ENCODE measurements around the gene IQCF5. TPM values are rescaled to one million over a fixed set of nuclear protein-coding genes. Genes with fewer than 3 reads are reported as not detected.

The IQCF5 gene
- total and polyA plus RNA-seq, 2 donors (not counting 1 experiment from before 2014, with no cell fraction given) = not detected

- H4K20me1 ChIP-seq (ENCODE audit: control insufficient read depth, extremely low read depth, insufficient read depth, low read length) = no peaks in the 10 kb centered on the region
- H3K4me2 ChIP-seq (ENCODE audit: extremely low read depth, insufficient read depth, low read length) = no peak overlapping the region
- H3K9me3 ChIP-seq (ENCODE audit: control insufficient read depth, insufficient read depth, low read depth, low read length) = no peaks in the 10 kb centered on the region
- no peak overlapping the region for H3K9ac ChIP-seq (ENCODE audit: insufficient read depth, low read length)
- peaks cover 2% of the 10 kb centered on the region for H3K27me3 ChIP-seq (ENCODE audit: control insufficient read depth, insufficient read depth, low read length)
- no peak overlapping the region for H3K27ac ChIP-seq (ENCODE audit: insufficient read depth, low read length)
- H3K4me1 ChIP-seq (ENCODE audit: control insufficient read depth, extremely low read depth, insufficient read depth, low read length) = no peaks in the 10 kb centered on the region
- H2AFZ ChIP-seq (ENCODE audit: low read length) = no peak overlapping the region
- H3K4me3 ChIP-seq (replicated peaks in 1 of 4; ENCODE audit: control extremely low read depth in 1 of 4, insufficient read depth in 1 of 4, low read depth in 3 of 4, low read length in 4 of 4) = no peak overlapping the region
- no peaks in the 10 kb centered on the region for H3K79me2 ChIP-seq (ENCODE audit: control insufficient read depth, insufficient read depth, low read length)
- no peaks in the 10 kb centered on the region for H3K36me3 ChIP-seq (ENCODE audit: control insufficient read depth, insufficient read depth, low read length)
- TF ChIP-seq CTCF (conservative IDR thresholded peaks at IDR 0.05 in 1 of 2, IDR thresholded peaks at IDR 0.05 in 1 of 2; ENCODE audit: low read depth in 1 of 2, low read length in 2 of 2) (no peak), EZH2 (IDR thresholded peaks at IDR 0.05; ENCODE audit: low read length, missing control alignments) (no peak)
- DNase-seq (ENCODE audit: low read depth in 2 of 2) = no peak
Observed at GRCh38 chr3:51897391-51897790, 22.0 kb upstream of the IQCF5 start.

GRCh38 chr3:51896607-51897305 is 21.4 kb upstream of the IQCF5 start:
- Histone ChIP-seq H3K4me2 (ENCODE audit: extremely low read depth, insufficient read depth, low read length) (no peak overlapping the region), H2AFZ (ENCODE audit: low read length) (no peak overlapping the region), H3K4me3 (replicated peaks in 1 of 4; ENCODE audit: control extremely low read depth in 1 of 4, insufficient read depth in 1 of 4, low read depth in 3 of 4, low read length in 4 of 4) (no peak overlapping the region), H3K9me3 (ENCODE audit: control insufficient read depth, insufficient read depth, low read depth, low read length) (no peaks in the 10 kb centered on the region), H3K27me3 (ENCODE audit: control insufficient read depth, insufficient read depth, low read length) (peaks cover 2% of the 10 kb centered on the region), H3K4me1 (ENCODE audit: control insufficient read depth, extremely low read depth, insufficient read depth, low read length) (no peaks in the 10 kb centered on the region), H4K20me1 (ENCODE audit: control insufficient read depth, extremely low read depth, insufficient read depth, low read length) (no peaks in the 10 kb centered on the region), H3K27ac (ENCODE audit: insufficient read depth, low read length) (no peak overlapping the region), H3K79me2 (ENCODE audit: control insufficient read depth, insufficient read depth, low read length) (no peaks in the 10 kb centered on the region), H3K9ac (ENCODE audit: insufficient read depth, low read length) (no peak overlapping the region), H3K36me3 (ENCODE audit: control insufficient read depth, insufficient read depth, low read length) (no peaks in the 10 kb centered on the region)
- peak in 1 of 2 donors; percentile 28 for DNase-seq (ENCODE audit: low read depth in 2 of 2)
- no peak for TF ChIP-seq CTCF (conservative IDR thresholded peaks at IDR 0.05 in 1 of 2, IDR thresholded peaks at IDR 0.05 in 1 of 2; ENCODE audit: low read depth in 1 of 2, low read length in 2 of 2)

GRCh38 chr3:51894939-51895338 is 19.5 kb upstream of the IQCF5 start:
- no peak overlapping the region for H3K4me3 ChIP-seq (replicated peaks in 1 of 4; ENCODE audit: control extremely low read depth in 1 of 4, insufficient read depth in 1 of 4, low read depth in 3 of 4, low read length in 4 of 4)
- DNase-seq (ENCODE audit: low read depth in 2 of 2) = no peak
- H3K79me2 ChIP-seq (ENCODE audit: control insufficient read depth, insufficient read depth, low read length) = no peaks in the 10 kb centered on the region
- no peaks in the 10 kb centered on the region for H3K4me1 ChIP-seq (ENCODE audit: control insufficient read depth, extremely low read depth, insufficient read depth, low read length)
- no peaks in the 10 kb centered on the region for H3K36me3 ChIP-seq (ENCODE audit: control insufficient read depth, insufficient read depth, low read length)
- H4K20me1 ChIP-seq (ENCODE audit: control insufficient read depth, extremely low read depth, insufficient read depth, low read length) = no peaks in the 10 kb centered on the region
- H2AFZ ChIP-seq (ENCODE audit: low read length) = no peak overlapping the region
- H3K27ac ChIP-seq (ENCODE audit: insufficient read depth, low read length) = no peak overlapping the region
- no peaks in the 10 kb centered on the region for H3K27me3 ChIP-seq (ENCODE audit: control insufficient read depth, insufficient read depth, low read length)
- no peaks in the 10 kb centered on the region for H3K9me3 ChIP-seq (ENCODE audit: control insufficient read depth, insufficient read depth, low read depth, low read length)
- H3K9ac ChIP-seq (ENCODE audit: insufficient read depth, low read length) = no peak overlapping the region
- TF ChIP-seq EZH2 (IDR thresholded peaks at IDR 0.05; ENCODE audit: low read length, missing control alignments) (no peak), CTCF (conservative IDR thresholded peaks at IDR 0.05 in 1 of 2, IDR thresholded peaks at IDR 0.05 in 1 of 2; ENCODE audit: low read depth in 1 of 2, low read length in 2 of 2) (no peak)
- H3K4me2 ChIP-seq (ENCODE audit: extremely low read depth, insufficient read depth, low read length) = no peak overlapping the region

All from fibroblast of lung (primary cell).